Endodermal cell (in vitro differentiated cells): ENCODE data around the gene TRPV6. TPM values are rescaled to one million over a fixed set of nuclear protein-coding genes. Genes with fewer than 3 reads are reported as not detected.

Experiments
- DNase-seq: peaks from one replicate; pipeline ENCODE4 v3.0.0-alpha.2; 2017
- H3K27ac ChIP-seq: 2 replicates; pipeline ENCODE4 v1.5.1; 2013; ENCODE audit warnings: mild to moderate bottlenecking, low read depth, low read length, moderate library complexity
- H3K27me3 ChIP-seq: 2 replicates; pipeline ENCODE4 v1.6.1; 2013; ENCODE audit warnings: mild to moderate bottlenecking, low read length, moderate library complexity; ENCODE audit not compliant: insufficient read depth, control insufficient read depth, poor library complexity, severe bottlenecking
- H3K36me3 ChIP-seq: 2 replicates; pipeline ENCODE4 v1.7.0; 2013; ENCODE audit warnings: mild to moderate bottlenecking, low read length, moderate library complexity; ENCODE audit not compliant: control insufficient read depth, insufficient read depth
- H3K4me1 ChIP-seq: one replicate; pipeline ENCODE4 v1.7.0; 2013; ENCODE audit warnings: low read length; ENCODE audit not compliant: control insufficient read depth, insufficient read depth
- H3K4me3 ChIP-seq: 2 replicates; pipeline ENCODE4 v1.5.1; 2013; ENCODE audit warnings: mild to moderate bottlenecking, low read length, moderate library complexity
- H3K9ac ChIP-seq: 2 replicates; pipeline ENCODE4 v1.6.1; 2013; ENCODE audit warnings: mild to moderate bottlenecking, low read length, moderate library complexity; ENCODE audit not compliant: poor library complexity, severe bottlenecking; ENCODE audit errors: extremely low read depth
- H3K9me3 ChIP-seq: 2 replicates; pipeline ENCODE4 v1.6.1; 2013; ENCODE audit warnings: mild to moderate bottlenecking, low read length, moderate library complexity; ENCODE audit not compliant: control insufficient read depth
- H3K27ac Mint-ChIP-seq: 2 replicates; pipeline ENCODE4 v1.8.0; 2020; ENCODE audit warnings: mixed read lengths
- H3K27me3 Mint-ChIP-seq: 2 replicates; pipeline ENCODE4 v1.8.0; 2021; ENCODE audit warnings: mild to moderate bottlenecking, mixed read lengths; ENCODE audit not compliant: insufficient read depth
- H3K36me3 Mint-ChIP-seq: 2 replicates; pipeline ENCODE4 v1.8.0; 2020; ENCODE audit warnings: low read depth, mixed read lengths
- H3K4me1 Mint-ChIP-seq: 2 replicates; pipeline ENCODE4 v1.8.0; 2020; ENCODE audit warnings: mixed read lengths
- H3K4me3 Mint-ChIP-seq: 2 replicates; pipeline ENCODE4 v1.8.0; 2020; ENCODE audit warnings: mild to moderate bottlenecking, moderate library complexity, mixed read lengths
- H3K9me3 Mint-ChIP-seq: 2 replicates; pipeline ENCODE4 v1.8.0; 2020; ENCODE audit warnings: mild to moderate bottlenecking, mixed read lengths
- CTCF ChIP-seq: fragments of 200-600 bp; sonication (generic); conservative IDR thresholded peaks from 2 replicates; pipeline ENCODE4 v1.5.0; 2021; ENCODE audit warnings: antibody characterized with exemption, mild to moderate bottlenecking
- WGBS, 2 experiments: methylation state at CpG; one replicate each; pipeline versions ENCODE4 v1.1.5 to v1.1.7; 2013; ENCODE audit warnings: missing lambda C conversion rate in 2 of 2, mixed read lengths in 1 of 2; ENCODE audit not compliant: insufficient coverage in 1 of 2, insufficient read length in 1 of 2; 5-methylcytosine and 5-hydroxymethylcytosine counted together
- total RNA-seq, 2 donors: library from RNA; stranded (reverse); fragmentation: NEBNext Ultra II Directional in 1 of 2; extraction: Animal tissue kit (Norgen Biotek cat#: 25700) in 1 of 2; gene quantifications; 2 replicates in 1 of 2; 3 replicates in 1 of 2; pipeline ENCODE4 v1.2.1, GENCODE V29; 2021

TRPV6 gene
- total RNA-seq, 2 donors from 2014 or later = 2.7 to 4.1 TPM

DNA sequence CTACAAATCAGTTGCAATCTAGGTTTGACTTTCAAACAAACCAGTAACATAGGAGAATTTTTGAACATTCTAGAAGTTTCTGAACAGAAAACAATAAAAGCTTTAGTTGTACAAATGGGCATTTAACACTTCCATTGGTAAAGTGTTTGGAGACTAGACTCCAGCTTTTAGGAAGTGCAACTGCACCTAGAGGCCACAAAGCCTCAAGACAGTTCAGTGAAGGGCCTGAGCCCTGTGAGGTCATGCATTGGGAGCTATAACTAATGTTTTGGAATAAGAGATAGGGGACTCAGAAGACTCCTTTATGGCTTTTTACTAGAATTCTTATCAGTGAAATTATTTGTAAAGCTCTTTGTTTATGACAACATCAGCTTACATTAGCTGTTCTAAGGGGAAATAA, 33.6 kb downstream of the TRPV6 start:
- TF ChIP-seq CTCF = peak; percentile 50
- no peak overlapping the region for H3K27ac ChIP-seq
- H3K36me3 ChIP-seq = no peaks in the 10 kb centered on the region
- Mint-ChIP-seq H3K27ac (no peak overlapping the region), H3K9me3 (no peaks in the 10 kb centered on the region), H3K27me3 (peaks cover 18% of the 10 kb centered on the region), H3K4me3 (no peak overlapping the region), H3K4me1 (peaks cover 20% of the 10 kb centered on the region), H3K36me3 (no peaks in the 10 kb centered on the region)
- H3K4me1 ChIP-seq = no peaks in the 10 kb centered on the region
- no peak overlapping the region for H3K9ac ChIP-seq
- no peaks in the 10 kb centered on the region for H3K27me3 ChIP-seq
- no peak overlapping the region for H3K4me3 ChIP-seq
- no peak for DNase-seq
- H3K9me3 ChIP-seq = no peaks in the 10 kb centered on the region

DNA sequence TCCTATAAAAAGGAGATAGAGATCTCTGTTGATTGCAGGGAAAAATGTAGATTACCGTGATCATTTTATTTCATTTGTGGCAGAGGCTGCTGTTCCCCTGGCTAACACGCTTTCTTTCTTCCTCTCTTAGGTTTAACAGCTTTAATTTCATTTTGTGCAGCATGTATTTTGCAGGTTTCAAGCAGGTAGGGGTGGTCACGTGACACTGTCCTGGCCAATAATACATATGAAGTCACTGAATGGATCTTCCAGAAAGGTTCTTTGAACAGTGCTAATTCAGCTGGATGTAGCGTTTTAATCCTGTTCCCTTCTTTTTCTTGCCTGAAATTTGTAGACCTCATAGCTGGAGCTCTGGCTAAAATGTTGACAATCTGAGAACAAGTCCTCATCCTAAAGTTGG, 34.3 kb downstream of the TRPV6 start:
- Mint-ChIP-seq H3K9me3 (no peaks in the 10 kb centered on the region), H3K27ac (no peak overlapping the region), H3K27me3 (peaks cover 14% of the 10 kb centered on the region), H3K36me3 (no peaks in the 10 kb centered on the region), H3K4me1 (peaks cover 15% of the 10 kb centered on the region), H3K4me3 (no peak overlapping the region)
- H3K9me3 ChIP-seq = no peaks in the 10 kb centered on the region
- TF ChIP-seq CTCF = no peak
- no peak overlapping the region for H3K9ac ChIP-seq
- H3K27me3 ChIP-seq = no peaks in the 10 kb centered on the region
- DNase-seq = no peak
- H3K4me1 ChIP-seq = no peaks in the 10 kb centered on the region
- H3K4me3 ChIP-seq = no peak overlapping the region
- no peaks in the 10 kb centered on the region for H3K36me3 ChIP-seq
- no peak overlapping the region for H3K27ac ChIP-seq
- 94 to 100% methylated on average over 4 of the region's 4 CpGs for WGBS, 2 experiments

DNA sequence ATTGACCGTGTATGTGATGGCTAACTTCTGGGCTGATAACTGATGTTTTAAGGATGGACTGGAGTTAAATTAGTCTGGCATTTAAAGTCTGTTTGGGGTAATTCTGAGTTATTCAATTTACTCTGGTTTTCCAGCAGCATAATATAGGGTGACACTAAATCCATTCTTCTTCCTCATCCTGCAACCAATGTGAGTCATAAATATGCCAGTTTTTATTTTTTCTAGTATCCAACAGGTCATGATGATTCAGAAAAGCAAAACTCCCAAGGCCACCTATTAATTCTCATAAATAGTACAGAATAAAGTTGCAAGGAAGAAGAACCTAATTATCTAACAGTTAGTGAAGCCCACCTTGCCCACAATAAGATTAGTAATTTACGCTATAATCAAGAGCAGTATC, 38.2 kb downstream of the TRPV6 start:
- no peaks in the 10 kb centered on the region for H3K27me3 ChIP-seq
- no peak overlapping the region for H3K27ac Mint-ChIP-seq
- H3K36me3 ChIP-seq = no peaks in the 10 kb centered on the region
- TF ChIP-seq CTCF = no peak
- no peaks in the 10 kb centered on the region for H3K9me3 Mint-ChIP-seq
- no peaks in the 10 kb centered on the region for H3K9me3 ChIP-seq
- DNase-seq = no peak
- H3K36me3 Mint-ChIP-seq = no peaks in the 10 kb centered on the region
- WGBS, 2 experiments = 95% methylated on average over 2 of the region's 2 CpGs; no CpG with 5 or more reads in 1 of the 2 experiments
- no peaks in the 10 kb centered on the region for H3K4me1 ChIP-seq
- H3K4me3 ChIP-seq = no peak overlapping the region
- H3K4me3 Mint-ChIP-seq = no peak overlapping the region
- H3K27ac ChIP-seq = no peak overlapping the region
- peaks cover 3% of the 10 kb centered on the region for H3K27me3 Mint-ChIP-seq
- no peaks in the 10 kb centered on the region for H3K4me1 Mint-ChIP-seq
- no peak overlapping the region for H3K9ac ChIP-seq
